HS-27A (cell line): ENCODE measurements around the gene PLEKHG3.

ENCODE experiments used
- DNase-seq: peaks from one replicate; pipeline ENCODE4 v3.0.0-alpha.2; 2012; ENCODE audit warnings: low read depth, missing footprints

PLEKHG3 gene

DNA sequence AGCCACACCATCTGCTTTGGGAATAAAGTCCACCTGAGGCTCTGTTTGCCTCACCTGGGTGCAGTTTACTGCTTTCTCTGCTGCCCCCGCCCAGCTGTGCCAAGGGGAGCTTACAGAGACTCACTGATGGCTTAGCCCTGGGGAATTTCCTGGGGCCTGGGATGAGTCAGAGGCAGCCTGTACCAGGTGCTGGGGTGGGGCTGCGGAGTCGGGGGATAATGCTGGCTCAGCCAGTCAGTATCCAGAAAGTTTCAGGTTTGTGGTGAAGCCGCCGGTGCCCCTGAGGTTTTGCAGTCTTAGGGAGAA is 22.3 kb downstream of the PLEKHG3 start:
- DNase-seq = no peak

DNA sequence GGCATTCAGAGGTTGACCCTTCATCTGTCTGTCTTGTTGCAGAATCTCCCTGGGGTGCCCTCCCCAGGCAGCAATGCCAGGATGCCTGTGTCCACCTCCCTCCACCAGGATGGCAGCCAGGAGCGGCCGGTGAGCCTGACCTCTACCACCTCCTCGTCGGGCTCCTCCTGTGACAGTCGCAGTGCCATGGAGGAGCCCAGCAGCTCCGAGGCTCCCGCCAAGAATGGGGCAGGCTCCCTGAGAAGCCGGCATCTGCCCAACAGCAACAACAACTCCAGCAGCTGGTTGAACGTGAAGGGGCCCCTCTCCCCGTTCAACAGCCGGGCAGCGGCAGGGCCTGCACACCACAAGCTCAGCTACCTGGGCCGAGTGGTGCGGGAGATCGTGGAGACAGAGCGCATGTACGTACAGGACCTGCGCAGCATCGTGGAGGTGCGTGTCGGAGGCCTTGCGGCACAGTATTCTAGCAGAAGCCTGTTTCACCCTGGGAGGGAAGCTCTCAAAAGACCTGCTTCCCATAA is 23.4 kb downstream of the PLEKHG3 start:
- no peak for DNase-seq

DNA sequence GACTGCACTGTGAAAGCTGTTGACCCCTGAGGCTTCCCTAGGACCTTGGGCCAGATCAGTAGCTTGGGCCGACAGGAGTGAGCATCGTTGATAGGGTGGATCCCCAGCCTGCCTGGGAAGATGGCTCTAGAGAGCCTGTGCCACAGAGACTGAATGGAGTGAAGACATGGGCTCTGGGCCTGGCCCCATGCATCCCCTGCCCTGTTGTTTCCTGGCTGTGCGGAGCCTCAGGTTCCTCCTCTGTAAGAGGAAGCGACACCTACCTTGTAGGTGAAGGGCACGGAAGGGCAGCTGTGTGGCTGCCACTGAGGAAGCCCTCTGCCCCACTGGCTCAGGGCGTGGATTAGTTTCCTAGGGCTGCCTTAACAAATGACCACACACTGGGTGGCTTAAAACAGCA is 23.9 kb downstream of the PLEKHG3 start:
- DNase-seq = no peak

DNA sequence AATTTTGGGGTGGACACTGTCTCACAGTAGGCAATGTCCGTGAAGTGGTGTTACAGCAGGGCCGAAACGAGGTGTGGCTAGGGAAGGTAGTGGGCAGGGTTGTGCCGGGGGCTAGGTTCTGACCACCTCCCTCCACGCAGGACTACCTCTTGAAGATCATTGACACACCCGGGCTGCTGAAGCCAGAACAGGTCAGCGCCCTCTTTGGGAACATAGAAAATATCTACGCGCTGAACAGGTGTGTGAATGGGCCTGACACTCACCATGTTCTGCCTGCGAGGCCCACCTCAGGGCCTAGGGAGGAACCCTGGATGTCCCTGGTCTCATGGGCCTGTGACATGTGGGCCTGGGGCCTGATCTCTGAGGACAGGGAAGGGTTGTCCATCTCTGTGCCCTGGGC is 24.6 kb downstream of the PLEKHG3 start:
- DNase-seq = no peak

DNA sequence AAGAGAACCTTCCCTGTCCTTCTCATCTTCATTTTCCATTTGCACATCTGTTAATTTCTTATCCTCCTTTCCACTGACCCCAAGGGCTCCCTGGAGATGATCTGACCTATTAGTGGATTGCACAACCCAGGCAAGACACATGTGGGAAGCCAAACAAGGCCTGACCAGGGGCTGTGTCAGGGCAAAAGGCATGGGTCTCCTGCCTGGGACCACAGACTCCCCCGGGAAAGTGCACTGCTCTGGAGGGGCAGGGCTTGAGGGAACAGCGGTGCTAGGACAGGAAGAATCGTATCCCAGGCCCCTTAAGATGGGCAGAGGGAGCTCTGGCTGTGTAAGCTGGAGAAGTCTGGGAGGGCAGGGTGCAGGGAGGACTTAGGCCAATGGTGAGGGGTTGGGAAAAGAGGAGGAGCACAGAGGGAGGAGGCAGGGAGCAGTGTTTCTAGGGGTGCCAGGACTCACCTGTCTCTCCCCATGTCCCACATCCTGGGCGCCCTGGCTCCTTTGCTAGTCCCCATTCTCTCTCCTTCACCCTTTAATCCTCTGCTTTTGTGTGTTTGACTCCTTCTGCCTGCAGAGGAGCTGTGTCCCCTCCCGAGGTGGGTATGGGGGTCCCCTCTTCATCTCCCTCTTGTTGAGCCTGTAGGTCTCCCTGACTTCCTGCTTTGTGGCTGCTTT is 25.3 kb downstream of the PLEKHG3 start:
- no peak for DNase-seq

DNA sequence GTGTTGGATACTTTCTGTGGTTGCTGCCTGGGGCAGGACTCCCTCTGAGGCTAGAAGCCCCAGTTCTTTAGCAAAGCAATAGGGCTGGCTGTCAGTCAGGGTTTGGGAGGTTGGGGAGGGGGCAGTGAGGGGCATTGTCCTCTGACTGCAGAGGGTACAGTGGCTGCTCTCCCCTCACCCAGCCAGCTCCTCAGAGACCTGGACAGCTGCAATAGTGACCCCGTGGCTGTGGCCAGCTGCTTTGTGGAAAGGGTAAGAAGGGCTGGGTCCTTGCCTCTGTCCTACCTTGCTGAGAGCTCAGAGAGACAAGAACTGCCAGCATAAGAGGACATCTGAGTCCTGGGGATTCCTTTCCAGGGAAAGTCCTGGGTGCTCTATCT is 25.8 kb downstream of the PLEKHG3 start:
- DNase-seq = no peak

DNA sequence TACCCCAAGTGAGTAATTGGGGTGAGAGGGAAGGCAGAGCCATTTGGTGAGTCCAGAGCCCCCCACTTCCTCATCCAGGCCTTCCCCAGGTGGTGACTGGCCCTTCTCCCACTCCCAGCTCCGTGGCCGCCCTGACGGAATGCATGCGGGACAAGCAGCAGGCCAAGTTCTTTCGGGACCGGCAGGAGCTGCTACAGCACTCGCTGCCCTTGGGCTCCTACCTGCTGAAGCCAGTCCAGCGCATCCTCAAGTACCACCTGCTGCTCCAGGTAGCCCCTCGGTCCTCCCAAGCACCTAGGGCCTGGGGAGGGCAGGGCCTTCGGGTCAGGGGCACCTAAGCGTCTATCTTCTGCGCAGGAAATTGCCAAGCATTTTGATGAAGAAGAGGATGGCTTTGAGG is 26.5 kb downstream of the PLEKHG3 start:
- no peak for DNase-seq

DNA sequence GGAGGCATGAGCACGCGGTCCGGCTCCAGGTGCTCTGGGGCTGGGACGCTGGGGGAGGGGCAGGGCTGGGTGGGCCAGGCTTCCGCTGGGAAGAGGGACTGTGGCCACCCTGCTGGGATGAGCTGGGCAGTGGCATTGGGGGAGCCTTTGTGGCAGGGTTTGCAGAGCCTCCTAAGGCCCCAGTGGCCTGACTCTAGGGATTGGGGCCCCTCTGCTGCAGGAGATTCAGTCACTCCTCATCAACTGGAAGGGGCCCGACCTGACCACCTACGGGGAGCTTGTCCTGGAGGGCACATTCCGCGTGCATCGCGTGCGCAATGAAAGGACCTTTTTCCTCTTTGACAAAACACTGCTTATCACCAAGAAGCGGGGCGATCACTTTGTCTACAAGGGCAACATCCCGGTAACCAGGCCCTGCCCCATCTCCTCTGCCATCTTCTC is 26.9 kb downstream of the PLEKHG3 start:
- DNase-seq = no peak

DNA sequence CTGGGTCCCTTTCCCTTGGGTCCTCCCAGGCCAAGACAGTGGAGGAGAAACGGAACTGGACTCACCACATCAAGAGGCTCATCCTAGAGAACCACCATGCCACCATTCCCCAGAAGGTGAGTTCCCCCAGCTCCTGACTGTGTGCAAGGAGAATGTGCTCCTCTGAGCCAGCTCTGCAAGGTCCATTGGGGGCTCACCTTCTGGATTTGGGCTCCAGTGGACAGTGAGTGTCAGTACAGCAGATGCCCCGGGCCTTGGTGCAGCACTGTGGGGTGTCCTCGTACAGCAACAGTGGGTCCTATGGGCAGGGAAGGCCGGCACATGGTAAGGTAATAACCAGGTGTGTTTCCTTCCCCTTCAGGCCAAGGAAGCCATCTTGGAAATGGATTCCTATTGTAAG is 27.8 kb downstream of the PLEKHG3 start:
- no peak for DNase-seq

DNA sequence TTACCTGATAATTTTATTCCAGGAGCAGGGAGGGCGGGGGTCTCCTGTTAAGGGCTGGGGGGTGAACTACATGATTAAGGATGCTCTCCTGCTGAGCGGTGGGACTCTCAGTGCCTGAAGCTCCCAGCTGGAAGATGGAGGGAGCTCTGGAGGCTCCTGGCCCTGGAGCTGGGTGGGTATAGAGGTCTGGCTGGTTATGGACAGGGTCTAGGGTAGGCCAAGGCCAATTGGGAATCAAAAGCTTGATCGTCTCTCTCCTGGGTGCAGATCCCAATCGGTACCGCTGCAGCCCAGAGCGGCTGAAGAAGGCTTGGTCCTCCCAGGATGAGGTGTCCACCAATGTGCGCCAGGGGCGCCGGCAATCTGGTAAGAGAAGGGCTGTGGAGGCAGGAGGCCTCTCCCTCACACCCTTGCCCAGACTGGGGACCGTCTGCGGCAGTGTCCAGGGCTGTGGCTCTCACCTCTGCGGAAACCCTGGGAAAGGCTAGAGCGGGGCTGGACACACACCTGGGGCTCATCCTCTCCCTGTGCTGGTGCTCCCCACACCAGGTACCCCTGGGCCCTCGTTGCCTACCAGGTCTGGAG is 28.4 kb downstream of the PLEKHG3 start:
- no peak for DNase-seq

DNA sequence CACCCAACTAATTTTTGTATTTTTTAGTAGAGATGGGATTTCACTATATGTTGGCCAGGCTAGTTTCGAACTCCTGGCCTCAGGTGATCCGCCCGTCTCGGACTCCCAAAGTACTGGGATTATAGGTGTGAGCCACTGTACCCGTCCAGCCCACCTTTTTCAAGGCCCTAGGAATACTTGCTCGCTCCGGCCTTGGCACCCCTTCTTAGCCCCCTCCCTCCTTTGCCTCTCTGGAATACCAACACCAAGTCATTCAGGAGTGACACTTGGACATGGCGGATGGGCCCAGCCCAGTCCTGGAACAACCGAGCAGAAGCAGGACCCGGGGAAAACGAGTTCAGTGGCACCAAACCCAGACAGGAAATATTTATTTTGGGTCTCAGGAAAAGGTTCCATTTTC is 29.1 kb downstream of the PLEKHG3 start:
- DNase-seq = no peak

DNA sequence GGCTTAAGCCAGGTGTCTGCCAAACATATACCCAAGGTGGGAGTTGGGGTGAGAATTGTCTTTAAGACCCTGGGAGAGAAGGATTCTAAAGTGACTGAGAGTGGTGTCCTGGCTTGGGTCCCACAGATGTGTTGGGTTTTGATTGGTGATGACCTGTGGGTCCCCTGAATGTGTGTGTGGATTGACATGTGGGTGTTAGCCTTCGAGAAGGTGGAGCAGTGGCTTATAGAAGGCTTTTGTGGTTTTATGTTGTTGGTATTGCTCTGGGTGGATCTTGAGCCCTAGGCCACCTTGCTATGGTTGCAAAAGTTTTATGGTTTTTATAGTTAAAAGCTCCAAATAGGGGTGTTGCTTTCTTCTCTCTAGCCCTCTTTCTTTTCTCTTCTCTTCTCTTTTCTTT is 29.7 kb downstream of the PLEKHG3 start:
- DNase-seq = no peak

DNA sequence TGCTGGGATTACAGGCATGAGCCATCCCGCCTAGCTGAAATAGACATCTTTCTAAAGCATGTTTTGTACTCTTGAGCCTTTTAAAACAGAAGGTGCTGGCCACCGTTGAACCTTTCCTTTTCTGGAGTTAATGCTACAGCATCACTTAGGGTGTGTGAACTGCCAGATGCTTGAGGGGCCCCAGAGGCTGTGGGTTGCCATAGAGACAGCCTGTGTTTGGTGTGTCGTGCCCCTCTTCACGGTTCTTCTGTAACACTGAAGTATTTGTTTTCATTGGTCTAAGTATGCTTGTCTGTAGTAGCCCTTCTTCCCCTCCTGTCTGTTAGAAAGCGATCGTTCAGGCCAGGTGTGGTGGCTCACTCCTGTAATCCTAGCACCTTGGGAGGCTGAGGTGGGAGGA is 30.8 kb downstream of the PLEKHG3 start:
- DNase-seq = no peak

DNA sequence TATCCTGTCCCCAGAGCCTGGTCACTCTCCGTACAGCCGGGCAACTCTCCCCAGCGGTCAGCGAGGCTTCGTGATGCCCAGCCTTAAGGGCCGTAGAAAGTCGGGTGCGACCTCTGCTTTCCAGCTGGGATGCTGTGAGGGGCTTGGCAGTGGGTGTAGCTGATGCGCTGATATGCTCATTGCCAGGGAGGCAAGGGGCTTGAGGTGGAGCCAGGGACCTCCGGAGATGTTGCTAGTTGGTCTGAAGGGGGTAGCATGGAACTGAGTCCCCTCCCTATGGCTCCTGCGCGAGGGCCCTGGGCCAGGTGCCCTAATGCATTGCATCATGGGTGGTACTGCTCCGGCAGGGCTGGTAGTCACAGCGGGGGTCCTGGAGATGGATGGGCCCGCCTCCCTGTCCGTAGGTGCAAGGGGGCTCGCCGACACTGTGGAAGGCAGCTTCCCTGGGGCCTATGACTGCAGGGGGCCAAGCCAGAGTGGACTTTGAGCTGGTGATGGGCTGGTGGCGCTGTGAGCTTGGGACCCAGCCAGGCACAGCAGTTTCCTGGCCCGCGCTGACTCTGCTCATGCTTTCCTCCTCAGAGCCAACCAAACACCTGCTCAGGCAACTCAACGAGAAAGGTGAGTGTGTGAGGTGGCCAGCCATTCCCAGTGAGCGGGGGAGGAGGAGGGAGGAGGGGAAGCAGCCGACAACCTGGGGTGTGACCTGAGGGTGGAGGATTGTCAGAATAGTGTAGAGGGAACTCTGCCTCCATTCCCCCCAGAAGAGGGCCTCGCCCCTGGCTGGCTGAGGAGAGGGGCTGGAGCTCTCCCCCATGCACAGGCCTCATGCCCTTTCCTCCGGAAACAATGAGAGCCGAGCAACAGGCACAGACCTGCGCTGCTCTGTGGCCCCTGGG is 32.3 kb downstream of the PLEKHG3 start:
- DNase-seq = no peak

DNA sequence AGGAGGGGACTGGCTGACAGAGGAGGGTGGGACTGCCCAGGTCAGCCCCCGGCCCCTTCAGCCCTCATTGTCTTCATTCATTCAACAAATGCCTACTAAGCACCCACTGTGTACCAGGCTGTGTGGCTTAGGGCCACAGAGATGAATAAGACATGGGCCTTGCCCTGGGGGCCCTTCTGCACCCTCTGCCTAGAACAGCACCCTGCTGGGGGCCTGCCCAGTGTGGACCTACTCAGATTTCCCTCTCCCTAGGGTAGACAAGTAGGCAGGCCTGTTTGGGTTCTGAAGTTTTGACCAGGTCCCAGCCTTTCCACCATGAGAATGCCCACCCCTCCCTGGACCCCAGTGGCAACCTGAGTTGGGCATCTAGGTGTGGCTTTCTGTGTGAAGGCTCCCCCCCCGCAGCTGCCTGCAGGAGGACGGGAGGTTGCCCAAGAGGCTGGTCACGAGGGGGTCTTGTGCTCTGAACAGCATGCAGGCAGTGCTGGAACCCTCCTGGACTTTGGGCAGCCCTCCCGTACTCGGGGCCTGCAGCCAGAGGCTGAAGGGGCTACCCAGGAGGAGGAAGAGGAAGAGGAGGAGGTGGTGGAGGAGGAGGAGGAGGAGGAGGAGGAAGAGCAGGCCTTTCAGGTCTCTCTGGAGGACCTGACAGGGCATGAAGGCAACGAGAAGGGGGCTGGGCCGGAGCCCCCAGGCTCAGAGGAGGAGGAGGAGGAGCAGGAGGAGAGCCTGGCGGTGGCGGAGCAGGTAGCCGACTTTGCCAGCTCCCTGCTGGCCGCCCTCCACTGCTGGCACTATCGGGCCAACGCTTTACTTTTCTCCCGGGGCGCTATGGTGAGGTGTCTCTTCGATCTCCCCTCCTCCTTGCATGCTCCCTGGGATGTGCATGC is 33.4 kb downstream of the PLEKHG3 start:
- DNase-seq = no peak

DNA sequence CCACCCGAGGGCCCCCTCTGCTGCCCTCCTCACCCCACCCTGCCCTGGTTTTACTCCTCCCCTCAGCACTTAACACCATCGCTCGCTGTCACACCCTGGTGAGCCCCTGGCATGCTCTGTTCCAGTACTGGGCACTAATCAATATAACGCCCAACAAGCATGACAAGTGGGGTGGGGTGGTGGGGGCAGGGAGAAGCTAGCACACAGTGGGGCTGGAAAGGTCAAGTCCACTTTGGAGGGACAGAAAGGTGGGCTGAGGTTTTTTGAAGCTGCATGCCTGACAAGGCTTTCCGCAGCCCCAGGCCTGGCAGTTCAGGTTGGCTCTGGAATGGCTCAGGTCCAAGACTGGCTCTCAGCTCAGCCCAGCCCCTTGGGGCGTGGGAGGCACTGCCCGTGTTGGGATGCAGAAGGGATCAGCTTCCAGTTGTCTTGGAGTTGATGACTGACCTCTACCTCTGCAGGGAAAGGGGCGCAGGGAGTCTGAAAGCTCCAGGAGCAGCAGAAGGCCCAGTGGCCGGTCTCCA is 34.1 kb downstream of the PLEKHG3 start:
- DNase-seq = no peak

DNA sequence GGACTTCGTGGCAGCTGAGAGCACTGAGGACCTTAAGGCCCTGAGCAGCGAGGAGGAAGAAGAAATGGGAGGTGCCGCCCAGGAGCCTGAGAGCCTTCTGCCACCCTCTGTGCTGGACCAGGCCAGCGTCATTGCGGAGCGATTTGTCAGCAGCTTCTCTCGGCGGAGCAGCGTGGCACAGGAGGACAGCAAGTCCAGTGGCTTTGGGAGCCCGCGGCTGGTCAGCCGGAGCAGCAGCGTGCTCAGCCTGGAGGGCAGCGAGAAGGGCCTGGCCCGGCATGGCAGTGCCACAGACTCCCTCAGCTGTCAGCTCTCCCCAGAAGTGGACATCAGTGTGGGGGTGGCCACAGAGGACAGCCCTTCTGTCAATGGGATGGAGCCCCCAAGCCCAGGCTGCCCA is 37.0 kb downstream of the PLEKHG3 start:
- DNase-seq = no peak

DNA sequence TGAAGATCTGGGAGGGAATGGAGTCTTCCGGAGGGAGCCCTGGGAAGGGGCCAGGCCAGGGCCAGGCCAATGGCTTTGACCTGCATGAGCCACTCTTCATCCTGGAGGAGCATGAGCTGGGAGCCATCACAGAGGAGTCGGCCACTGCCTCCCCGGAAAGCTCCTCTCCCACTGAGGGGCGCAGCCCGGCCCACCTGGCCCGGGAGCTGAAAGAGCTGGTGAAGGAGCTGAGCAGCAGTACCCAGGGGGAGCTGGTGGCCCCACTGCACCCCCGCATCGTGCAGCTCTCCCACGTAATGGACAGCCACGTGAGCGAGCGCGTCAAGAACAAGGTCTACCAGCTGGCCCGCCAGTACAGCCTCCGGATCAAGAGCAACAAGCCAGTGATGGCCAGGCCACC is 37.7 kb downstream of the PLEKHG3 start:
- no peak for DNase-seq

DNA sequence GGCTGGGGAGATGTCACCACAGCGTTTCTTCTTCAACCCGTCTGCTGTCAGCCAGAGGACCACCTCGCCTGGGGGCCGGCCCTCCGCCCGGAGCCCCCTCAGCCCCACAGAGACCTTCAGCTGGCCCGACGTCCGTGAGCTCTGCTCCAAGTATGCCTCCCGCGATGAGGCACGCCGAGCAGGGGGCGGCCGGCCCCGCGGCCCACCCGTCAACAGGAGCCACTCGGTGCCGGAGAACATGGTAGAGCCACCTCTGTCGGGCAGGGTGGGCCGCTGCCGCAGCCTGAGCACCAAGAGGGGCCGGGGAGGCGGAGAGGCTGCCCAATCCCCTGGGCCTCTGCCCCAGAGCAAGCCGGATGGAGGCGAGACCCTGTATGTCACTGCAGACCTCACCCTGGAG is 38.8 kb downstream of the PLEKHG3 start:
- DNase-seq = no peak

DNA sequence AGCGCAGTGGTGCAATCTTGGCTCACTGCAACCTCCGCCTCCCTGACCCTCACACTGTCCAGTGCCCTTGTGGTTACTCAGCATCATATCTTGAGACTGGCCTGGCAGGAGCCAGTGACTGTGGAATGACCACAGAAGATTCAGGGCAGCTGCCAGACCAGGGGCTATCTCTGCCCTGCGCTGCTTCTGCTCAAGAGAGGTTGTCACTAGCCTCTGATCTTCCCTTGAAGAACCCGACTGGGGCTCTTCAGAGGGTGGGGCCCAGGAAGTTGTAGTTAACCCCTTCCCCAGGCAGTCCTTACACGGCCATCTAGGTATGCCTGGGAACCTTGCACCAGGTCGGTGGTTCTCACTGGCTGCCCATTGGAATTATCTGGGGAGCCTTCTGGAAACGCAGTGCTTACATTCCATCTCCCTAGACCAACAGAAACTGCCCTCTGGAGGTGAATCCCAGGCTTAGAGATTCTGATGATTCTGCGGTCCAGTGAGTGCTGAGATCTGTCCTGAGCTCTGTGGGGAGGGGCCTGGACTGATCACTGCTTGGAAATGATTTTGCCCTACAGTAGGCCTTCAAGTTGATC is 41.4 kb downstream of the PLEKHG3 start:
- DNase-seq = no peak
